ENCODE results near the gene COL19A1. TPM values are rescaled to one million over a fixed set of nuclear protein-coding genes. Genes with fewer than 3 reads are reported as not detected.

COL19A1 gene
- total and polyA plus RNA-seq, 3 donors from 2014 or later = 0.30 to 2.5 (median 1.4) TPM

- DNase-seq = no peak
- Histone ChIP-seq H3K27ac (no peak overlapping the region), H3K27me3 (no peaks in the 10 kb centered on the region), H3K9me3 (no peaks in the 10 kb centered on the region), H3K36me3 (ENCODE audit: low read depth, missing control alignments) (no peaks in the 10 kb centered on the region), H3K4me3 (no peak overlapping the region), H3K4me1 (no peaks in the 10 kb centered on the region)
- intact Hi-C loops (cut with DNase I; ENCODE audit: low total_unique reads) = no loop called here
- TF ChIP-seq CTCF (IDR thresholded peaks at IDR 0.05) (no peak), POLR2A (IDR thresholded peaks at IDR 0.05) (no peak)
Measured at GRCh38 chr6:69832558-69832957, 33.8 kb upstream of the COL19A1 start.

- Histone ChIP-seq H3K36me3 (ENCODE audit: low read depth, missing control alignments) (no peaks in the 10 kb centered on the region), H3K9me3 (no peaks in the 10 kb centered on the region), H3K27ac (no peak overlapping the region), H3K27me3 (no peaks in the 10 kb centered on the region), H3K4me3 (no peak overlapping the region), H3K4me1 (no peaks in the 10 kb centered on the region)
- intact Hi-C loops (cut with DNase I; ENCODE audit: low total_unique reads) = no loop called here
- peak; percentile 51 for DNase-seq
- TF ChIP-seq CTCF (IDR thresholded peaks at IDR 0.05) = peak; percentile 13 to 61 (median 37)
- TF ChIP-seq POLR2A (IDR thresholded peaks at IDR 0.05) = no peak
- 19 to 31% methylated on average over 5 of the region's 5 CpGs for WGBS, 2 donors
Measured at GRCh38 chr6:69835414-69836179, 30.8 kb upstream of the COL19A1 start.

GRCh38 chr6:69841862-69842261 is 24.5 kb upstream of the COL19A1 start:
- H3K36me3 ChIP-seq (ENCODE audit: low read depth, missing control alignments) = no peaks in the 10 kb centered on the region
- intact Hi-C loops (cut with DNase I; ENCODE audit: low total_unique reads) = no loop called here
- H3K27ac ChIP-seq = no peak overlapping the region
- no peaks in the 10 kb centered on the region for H3K27me3 ChIP-seq
- H3K4me1 ChIP-seq = no peaks in the 10 kb centered on the region
- 57 to 80% methylated on average over 1 of the region's 1 CpG for WGBS, 2 donors
- no peak overlapping the region for H3K4me3 ChIP-seq
- TF ChIP-seq CTCF (IDR thresholded peaks at IDR 0.05) = no peak
- TF ChIP-seq POLR2A (IDR thresholded peaks at IDR 0.05) = no peak
- no peak for DNase-seq
- no peaks in the 10 kb centered on the region for H3K9me3 ChIP-seq

- DNase-seq = no peak
- Histone ChIP-seq H3K27me3 (no peaks in the 10 kb centered on the region), H3K4me3 (no peak overlapping the region), H3K36me3 (ENCODE audit: low read depth, missing control alignments) (no peaks in the 10 kb centered on the region), H3K9me3 (no peaks in the 10 kb centered on the region), H3K27ac (no peak overlapping the region), H3K4me1 (no peaks in the 10 kb centered on the region)
- no peak for TF ChIP-seq POLR2A (IDR thresholded peaks at IDR 0.05)
- no peak for TF ChIP-seq CTCF (IDR thresholded peaks at IDR 0.05)
- WGBS, 2 donors = 64 to 79% methylated on average over 1 of the region's 1 CpG
- intact Hi-C loops (cut with DNase I; ENCODE audit: low total_unique reads) = no loop called here
Measured at GRCh38 chr6:69843189-69843588, 23.2 kb upstream of the COL19A1 start.

- no peak for DNase-seq
- 89 to 94% methylated on average over 2 of the region's 2 CpGs for WGBS, 2 donors
- H3K4me3 ChIP-seq = no peak overlapping the region
- no peak overlapping the region for H3K27ac ChIP-seq
- intact Hi-C loops (cut with DNase I; ENCODE audit: low total_unique reads) = no loop called here
- TF ChIP-seq POLR2A (IDR thresholded peaks at IDR 0.05) = no peak
- no peak for TF ChIP-seq CTCF (IDR thresholded peaks at IDR 0.05)
- H3K4me1 ChIP-seq = no peaks in the 10 kb centered on the region
- H3K27me3 ChIP-seq = no peaks in the 10 kb centered on the region
- H3K36me3 ChIP-seq (ENCODE audit: low read depth, missing control alignments) = no peaks in the 10 kb centered on the region
- H3K9me3 ChIP-seq = no peaks in the 10 kb centered on the region
Measured at GRCh38 chr6:69846312-69846711, 20.0 kb upstream of the COL19A1 start.
